ENCODE results near the gene BSPRY. TPM values are rescaled to one million over a fixed set of nuclear protein-coding genes. Genes with fewer than 3 reads are reported as not detected.

The BSPRY gene
- total RNA-seq, 1 donor from 2014 or later = 1.8 TPM

GRCh38 chr9:113350937-113351336 lies 1.6 kb downstream of the BSPRY start:
- no peak for FAIRE-seq
- Histone ChIP-seq H3K36me3 (ENCODE audit: control insufficient read depth, insufficient read depth, low read length) (no peaks in the 10 kb centered on the region), H3K27me3 (ENCODE audit: control insufficient read depth, insufficient read depth, low read length) (peaks cover 14% of the 10 kb centered on the region), H3K4me3 (ENCODE audit: low read depth, low read length) (no peak overlapping the region)
- TF ChIP-seq, protein P1, sequence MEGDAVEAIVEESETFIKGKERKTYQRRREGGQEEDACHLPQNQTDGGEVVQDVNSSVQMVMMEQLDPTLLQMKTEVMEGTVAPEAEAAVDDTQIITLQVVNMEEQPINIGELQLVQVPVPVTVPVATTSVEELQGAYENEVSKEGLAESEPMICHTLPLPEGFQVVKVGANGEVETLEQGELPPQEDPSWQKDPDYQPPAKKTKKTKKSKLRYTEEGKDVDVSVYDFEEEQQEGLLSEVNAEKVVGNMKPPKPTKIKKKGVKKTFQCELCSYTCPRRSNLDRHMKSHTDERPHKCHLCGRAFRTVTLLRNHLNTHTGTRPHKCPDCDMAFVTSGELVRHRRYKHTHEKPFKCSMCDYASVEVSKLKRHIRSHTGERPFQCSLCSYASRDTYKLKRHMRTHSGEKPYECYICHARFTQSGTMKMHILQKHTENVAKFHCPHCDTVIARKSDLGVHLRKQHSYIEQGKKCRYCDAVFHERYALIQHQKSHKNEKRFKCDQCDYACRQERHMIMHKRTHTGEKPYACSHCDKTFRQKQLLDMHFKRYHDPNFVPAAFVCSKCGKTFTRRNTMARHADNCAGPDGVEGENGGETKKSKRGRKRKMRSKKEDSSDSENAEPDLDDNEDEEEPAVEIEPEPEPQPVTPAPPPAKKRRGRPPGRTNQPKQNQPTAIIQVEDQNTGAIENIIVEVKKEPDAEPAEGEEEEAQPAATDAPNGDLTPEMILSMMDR (IDR thresholded peaks at IDR 0.05; ENCODE audit: insufficient read depth, low read length, severe bottlenecking) = no peak
- DNase-seq (ENCODE audit: low read depth) = no peak

DNA sequence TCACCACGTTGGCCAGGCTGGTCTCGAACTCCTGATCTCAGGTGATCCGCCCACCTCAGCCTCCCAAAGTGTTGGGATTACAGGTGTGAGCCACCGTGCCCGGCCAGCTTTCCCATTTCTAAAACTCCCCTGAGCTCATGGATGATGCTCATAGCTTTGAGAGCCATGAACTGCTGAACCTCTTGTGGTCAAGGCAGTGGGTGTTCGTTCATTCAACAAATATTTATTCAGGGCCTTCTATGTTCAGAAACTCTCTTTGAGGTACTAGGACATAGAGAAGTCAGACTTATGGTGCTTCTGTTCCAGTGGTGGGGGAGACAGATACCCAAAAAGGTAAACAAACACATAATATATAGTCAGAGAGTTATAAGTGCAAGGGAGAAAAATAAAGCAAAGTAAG lies 2.7 kb downstream of the BSPRY start:
- DNase-seq (ENCODE audit: low read depth) (no peak), FAIRE-seq (no peak)
- Histone ChIP-seq H3K27me3 (ENCODE audit: control insufficient read depth, insufficient read depth, low read length) (peaks cover 14% of the 10 kb centered on the region), H3K36me3 (ENCODE audit: control insufficient read depth, insufficient read depth, low read length) (no peaks in the 10 kb centered on the region), H3K4me3 (ENCODE audit: low read depth, low read length) (no peak overlapping the region)
- TF ChIP-seq, protein P1 (IDR thresholded peaks at IDR 0.05; ENCODE audit: insufficient read depth, low read length, severe bottlenecking) = no peak

DNA sequence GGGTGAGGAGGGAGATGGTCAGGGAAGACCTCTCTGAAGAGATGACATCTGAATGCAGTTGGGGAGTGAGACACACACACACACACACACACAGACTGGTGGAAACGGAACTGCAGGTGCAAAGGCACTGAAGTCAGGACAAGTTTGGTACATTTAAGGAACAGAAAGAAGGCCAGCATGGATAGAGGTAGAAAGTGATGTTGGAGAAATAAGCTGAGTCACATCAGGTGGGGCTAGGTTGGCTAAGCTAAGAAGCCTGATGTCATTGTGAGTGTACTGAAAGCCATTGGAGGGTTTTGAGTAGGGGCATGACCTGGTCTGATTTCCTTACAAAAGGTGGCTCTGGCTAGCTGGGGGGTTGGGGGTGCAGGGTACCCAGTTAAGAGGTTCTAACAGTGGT lies 3.1 kb downstream of the BSPRY start:
- H3K4me3 ChIP-seq (ENCODE audit: low read depth, low read length) = no peak overlapping the region
- TF ChIP-seq, protein P1 (IDR thresholded peaks at IDR 0.05; ENCODE audit: insufficient read depth, low read length, severe bottlenecking) = no peak
- H3K27me3 ChIP-seq (ENCODE audit: control insufficient read depth, insufficient read depth, low read length) = peaks cover 14% of the 10 kb centered on the region
- DNase-seq (ENCODE audit: low read depth) = peak; percentile 72
- no peak for FAIRE-seq
- H3K36me3 ChIP-seq (ENCODE audit: control insufficient read depth, insufficient read depth, low read length) = no peaks in the 10 kb centered on the region

DNA sequence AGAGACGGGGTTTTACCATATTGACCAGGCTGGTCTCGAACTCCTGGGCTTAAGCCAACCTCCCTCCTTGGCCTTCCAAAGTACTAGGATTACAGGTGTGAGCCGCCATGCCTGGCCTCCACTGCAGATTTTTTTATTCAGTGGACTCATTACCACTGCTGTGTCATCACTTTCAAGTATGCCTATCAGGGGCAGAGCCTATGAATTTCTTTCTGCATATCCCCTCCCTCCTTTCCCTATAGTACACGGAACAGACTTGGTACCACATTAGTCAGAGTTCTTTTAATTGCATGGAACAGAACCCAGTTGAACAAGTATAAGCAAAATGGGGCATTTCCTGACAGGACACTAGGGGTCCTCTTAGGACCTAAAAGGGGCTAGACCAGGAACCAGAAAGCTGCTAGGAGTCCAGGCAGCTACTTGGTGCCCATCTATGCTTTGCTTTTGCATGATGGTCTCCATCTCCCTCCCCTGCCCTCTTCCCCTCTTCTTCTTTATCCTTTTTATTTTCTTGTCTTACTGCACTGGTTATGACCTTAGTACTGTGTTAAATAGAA lies 5.8 kb downstream of the BSPRY start:
- FAIRE-seq (no peak), DNase-seq (ENCODE audit: low read depth) (no peak)
- H3K4me3 ChIP-seq (ENCODE audit: low read depth, low read length) = no peak overlapping the region
- H3K27me3 ChIP-seq (ENCODE audit: control insufficient read depth, insufficient read depth, low read length) = peaks cover 8% of the 10 kb centered on the region
- no peaks in the 10 kb centered on the region for H3K36me3 ChIP-seq (ENCODE audit: control insufficient read depth, insufficient read depth, low read length)
- TF ChIP-seq, protein P1 (IDR thresholded peaks at IDR 0.05; ENCODE audit: insufficient read depth, low read length, severe bottlenecking) = no peak

DNA sequence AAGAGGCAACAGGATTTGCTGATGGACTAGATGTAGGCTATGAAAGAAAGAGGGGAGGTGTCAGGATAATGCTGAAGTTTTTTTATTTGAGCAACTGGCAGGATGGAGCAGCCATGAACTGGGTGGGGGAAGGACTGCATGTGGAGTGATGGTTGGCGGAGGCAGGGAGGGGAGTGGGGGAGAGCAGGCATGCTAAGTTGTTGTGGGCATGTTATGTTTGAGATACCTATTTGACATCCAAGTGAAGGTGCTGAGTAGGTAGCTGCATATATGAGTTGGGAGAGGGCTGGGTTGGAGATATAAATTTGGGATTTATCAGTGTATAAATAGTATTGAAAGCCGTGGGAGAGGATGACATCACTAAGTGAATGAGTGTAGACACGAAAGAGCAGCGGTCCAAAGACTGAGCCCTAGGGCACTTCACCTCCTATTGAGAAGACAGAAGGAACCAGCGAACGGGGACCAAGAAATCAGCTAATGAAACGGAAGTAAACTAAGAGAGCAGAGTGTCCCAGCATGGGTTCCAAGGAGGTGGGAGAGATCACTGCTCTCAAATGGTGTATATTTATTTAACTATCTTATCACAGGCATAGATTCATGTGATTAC lies 7.4 kb downstream of the BSPRY start:
- Histone ChIP-seq H3K27me3 (ENCODE audit: control insufficient read depth, insufficient read depth, low read length) (no peaks in the 10 kb centered on the region), H3K36me3 (ENCODE audit: control insufficient read depth, insufficient read depth, low read length) (no peaks in the 10 kb centered on the region), H3K4me3 (ENCODE audit: low read depth, low read length) (no peak overlapping the region)
- DNase-seq (ENCODE audit: low read depth) (no peak), FAIRE-seq (no peak)
- TF ChIP-seq, protein P1 (IDR thresholded peaks at IDR 0.05; ENCODE audit: insufficient read depth, low read length, severe bottlenecking) = no peak

DNA sequence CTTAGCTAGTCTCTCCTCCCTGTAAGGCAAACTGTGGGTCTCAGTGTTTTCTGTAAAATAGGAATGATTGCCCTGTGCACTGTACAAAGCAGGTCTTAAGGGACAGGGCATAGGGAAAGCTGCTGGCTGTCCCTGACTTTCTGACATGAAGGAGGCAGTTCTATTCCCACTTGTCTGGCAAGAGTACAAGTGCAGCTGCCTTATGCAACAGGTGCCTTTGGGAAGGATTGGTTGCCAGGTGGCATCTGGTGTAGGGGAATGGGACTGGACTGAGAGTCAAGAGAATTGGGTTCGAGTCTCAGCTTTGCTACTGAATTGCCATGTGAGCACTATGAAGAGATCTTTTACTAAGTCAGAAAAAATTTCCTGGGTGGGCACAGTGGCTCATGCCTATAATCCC lies 10.0 kb downstream of the BSPRY start:
- H3K27me3 ChIP-seq (ENCODE audit: control insufficient read depth, insufficient read depth, low read length) = no peaks in the 10 kb centered on the region
- no peak for FAIRE-seq

More for the DNA sequence above, 10.0 kb downstream of the BSPRY start:
- TF ChIP-seq, protein P1 (IDR thresholded peaks at IDR 0.05; ENCODE audit: insufficient read depth, low read length, severe bottlenecking) = no peak
- no peak for DNase-seq (ENCODE audit: low read depth)
- Histone ChIP-seq H3K4me3 (ENCODE audit: low read depth, low read length) (no peak overlapping the region), H3K36me3 (ENCODE audit: control insufficient read depth, insufficient read depth, low read length) (no peaks in the 10 kb centered on the region)

All from bronchial epithelial cell (primary cell).